BJ (cell line): ENCODE data around the gene KIDINS220. TPM values are rescaled to one million over a fixed set of nuclear protein-coding genes. Genes with fewer than 3 reads are reported as not detected.

Experiments
- CTCF ChIA-PET: fragments of 350-600 bp; formaldehyde crosslinking; extraction: SDS; loops from one replicate; lab custom pipeline; 2021; ENCODE audit warnings: antibody characterized with exemption, inconsistent platforms; lab: Yijun Ruan, JAX
- POLR2A ChIA-PET: fragments of 300-600 bp; sonication (Branson Sonifier 250); formaldehyde crosslinking; extraction: SDS; loops from one replicate; lab custom pipeline; 2021; ENCODE audit warnings: antibody characterized with exemption; lab: Charles Lee
- DNase-seq: peaks from one replicate; pipeline ENCODE4 v3.0.0-alpha.2; 2011; ENCODE audit warnings: low read depth
- H3K27me3 ChIP-seq: 2 replicates; pipeline ENCODE4 v1.6.0; 2011; ENCODE audit warnings: low read length; ENCODE audit not compliant: control insufficient read depth, insufficient read depth
- H3K36me3 ChIP-seq: 2 replicates; pipeline ENCODE4 v1.5.1; 2011; ENCODE audit warnings: low read length; ENCODE audit not compliant: control insufficient read depth, insufficient read depth
- H3K4me3 ChIP-seq: 2 replicates; pipeline ENCODE4 v1.5.1; 2011; ENCODE audit warnings: low read depth, mild to moderate bottlenecking, control low read depth, low read length
- CTCF ChIP-seq: IDR thresholded peaks from 2 replicates; pipeline ENCODE4 v1.5.1; 2011; ENCODE audit warnings: low read depth, mild to moderate bottlenecking, control low read depth, inconsistent platforms, low read length, moderate library complexity; ENCODE audit not compliant: insufficient read depth
- polyA plus RNA-seq: library from polyadenylated mRNA; depleted of rRNA; stranded (reverse); fragments of >200 nt; gene quantifications from 2 replicates; pipeline ENCODE4 v1.2.3, GENCODE V29; 2011

The KIDINS220 gene
- polyA plus RNA-seq, 1 experiment, result 34.8 TPM

GRCh38 chr2:8837795-8838140 lies 355 bp upstream of the KIDINS220 start:
- ChIA-PET POLR2A (no interaction called here), CTCF (interaction anchor here (0.6 to 1.1 kb wide), 2 partner anchors 12 to 1527 kb away, joined by 3 read pairs; no protein-coding TSS in a partner anchor)
- DNase-seq, result no peak

DNA sequence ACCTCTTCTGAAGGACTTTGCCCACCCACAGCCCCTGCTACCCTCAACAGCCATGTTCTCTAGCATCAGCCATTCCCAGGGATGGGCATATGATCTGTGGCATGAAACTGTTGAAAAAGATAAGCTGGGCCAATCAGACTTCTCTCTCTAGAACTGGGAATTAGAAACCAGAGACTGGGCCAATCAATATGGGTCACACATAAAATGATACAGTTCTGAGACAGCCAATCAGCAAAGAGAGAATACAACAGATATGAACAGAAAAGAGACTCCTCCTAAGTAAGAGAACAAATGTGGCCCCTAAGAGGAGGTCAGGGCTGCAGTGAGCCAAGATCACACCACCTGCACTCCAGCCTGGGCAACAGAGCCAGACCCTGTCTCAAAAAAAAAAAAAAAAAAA lies 2.1 kb downstream of the KIDINS220 start:
- Histone ChIP-seq H3K4me3 (no peak overlapping the region), H3K36me3 (no peaks in the 10 kb centered on the region), H3K27me3 (no peaks in the 10 kb centered on the region)
- ChIA-PET POLR2A (no interaction called here), CTCF (no interaction called here)
- DNase-seq, result no peak
- TF ChIP-seq CTCF, result no peak

More at GRCh38 chr2:8837795-8838140, 355 bp upstream of the KIDINS220 start:
- Histone ChIP-seq H3K27me3 (no peaks in the 10 kb centered on the region), H3K4me3 (peak overlapping the region; percentile 96; the same call in 1 of the 2 replicates), H3K36me3 (no peaks in the 10 kb centered on the region)
- no peak for TF ChIP-seq CTCF

GRCh38 chr2:8833853-8834252 lies 3.6 kb downstream of the KIDINS220 start:
- no peaks in the 10 kb centered on the region for H3K27me3 ChIP-seq
- POLR2A ChIA-PET, result interaction anchor here (0.6 kb wide), 1 partner anchor 66 kb away, joined by 3 read pairs; no protein-coding TSS in a partner anchor
- H3K4me3 ChIP-seq, result no peak overlapping the region
- H3K36me3 ChIP-seq, result no peaks in the 10 kb centered on the region
- TF ChIP-seq CTCF, result no peak
- CTCF ChIA-PET, result no interaction called here
- no peak for DNase-seq

GRCh38 chr2:8831516-8831915 lies 5.9 kb downstream of the KIDINS220 start:
- no peak for TF ChIP-seq CTCF
- CTCF ChIA-PET, result no interaction called here

GRCh38 chr2:8827729-8828128 lies 9.7 kb downstream of the KIDINS220 start:
- Histone ChIP-seq H3K36me3 (peaks cover 2% of the 10 kb centered on the region; the same call in 1 of the 2 replicates), H3K4me3 (no peak overlapping the region)
- CTCF ChIA-PET, result interaction anchor here (0.6 kb wide), 1 partner anchor 1208 kb away, joined by 3 read pairs; no protein-coding TSS in a partner anchor

More at GRCh38 chr2:8831516-8831915, 5.9 kb downstream of the KIDINS220 start:
- POLR2A ChIA-PET, result no interaction called here
- H3K36me3 ChIP-seq, result no peaks in the 10 kb centered on the region; the same call in 1 of the 2 replicates
- no peak for DNase-seq
- H3K4me3 ChIP-seq, result no peak overlapping the region
- no peaks in the 10 kb centered on the region for H3K27me3 ChIP-seq

More at GRCh38 chr2:8827729-8828128, 9.7 kb downstream of the KIDINS220 start:
- TF ChIP-seq CTCF, result no peak
- no peaks in the 10 kb centered on the region for H3K27me3 ChIP-seq
- no peak for DNase-seq
- POLR2A ChIA-PET, result no interaction called here
